DMS79 treated with DMSO at 0.1 percent for 48 hours (cell line): ENCODE measurements around the gene PDE5A.
"Not testable (repeated sequence)": the region's sequence is repeated elsewhere in the genome, so short reads cannot be mapped to it uniquely, and the experiment has no call there.

Experiments used
- DNase-seq: peaks from one replicate; lab custom pipeline; 2025; lab: John Stamatoyannopoulos, UW

Gene PDE5A

DNA sequence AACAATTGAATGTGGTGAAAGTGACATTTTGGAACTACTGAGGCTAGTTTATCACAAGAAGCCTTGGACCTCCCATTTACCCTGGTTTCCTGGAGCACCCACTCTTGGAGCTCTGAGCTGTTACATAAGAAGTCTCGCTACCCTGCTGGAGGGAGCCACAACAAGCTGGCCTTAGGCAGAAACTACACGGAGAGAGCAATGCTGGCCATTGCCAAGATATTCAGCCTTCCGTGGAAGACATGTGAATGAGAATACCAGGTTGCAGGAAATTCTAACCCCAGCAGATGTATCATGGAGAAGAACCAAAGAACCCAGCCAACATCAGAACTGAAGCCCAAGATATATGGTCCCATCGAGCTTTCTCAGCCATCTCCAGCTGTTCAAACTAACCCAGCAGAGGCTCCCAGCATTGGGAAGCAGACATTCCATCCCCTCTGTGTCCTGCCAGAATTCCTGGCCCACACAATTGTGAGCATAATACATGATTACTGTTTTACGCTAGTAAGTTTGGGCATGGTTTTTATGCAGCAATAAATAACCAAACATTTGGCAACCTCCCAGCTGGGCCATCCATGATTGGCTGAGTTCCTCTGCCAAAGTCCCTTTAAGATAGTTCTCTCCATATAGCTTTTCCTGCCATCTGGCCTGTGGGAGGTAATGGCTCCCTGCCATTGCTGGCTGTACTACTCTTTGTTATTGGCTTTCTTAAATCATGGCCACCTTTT is 17.9 kb upstream of the PDE5A start:
- no peak for DNase-seq

DNA sequence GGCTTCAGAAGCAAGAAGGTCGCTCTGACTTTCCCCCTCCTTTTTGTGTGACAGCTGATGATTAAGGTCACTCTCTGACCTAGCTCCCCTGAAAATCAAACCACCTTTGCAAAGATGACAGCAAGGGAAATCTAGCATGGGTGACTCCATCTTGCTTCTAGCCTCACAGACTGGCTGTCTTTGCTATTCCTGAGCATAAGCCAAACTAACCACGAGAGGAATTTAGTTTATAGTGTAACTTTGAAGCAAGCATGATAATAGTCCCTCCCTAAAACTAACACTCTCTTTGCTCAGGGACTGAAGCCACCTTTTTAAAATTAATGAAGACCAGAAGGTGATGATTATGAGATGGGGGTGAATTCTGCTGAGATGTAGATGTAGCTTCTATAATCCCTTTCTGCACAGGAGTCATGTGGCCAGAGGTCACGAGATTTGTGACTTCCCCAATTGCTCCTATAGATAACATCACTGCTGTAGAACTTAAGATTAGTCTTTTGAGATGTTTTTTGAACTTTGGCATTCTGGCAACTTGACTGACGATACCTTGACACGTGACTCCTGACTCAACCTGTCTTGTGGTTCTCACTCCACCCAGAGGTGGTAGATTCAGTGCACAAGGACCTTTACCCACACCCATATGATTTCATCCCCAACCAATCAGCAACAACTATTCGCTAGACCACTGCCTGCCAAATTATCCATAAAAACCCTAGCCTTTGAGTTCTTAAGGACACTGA is 14.9 kb upstream of the PDE5A start:
- no peak for DNase-seq

DNA sequence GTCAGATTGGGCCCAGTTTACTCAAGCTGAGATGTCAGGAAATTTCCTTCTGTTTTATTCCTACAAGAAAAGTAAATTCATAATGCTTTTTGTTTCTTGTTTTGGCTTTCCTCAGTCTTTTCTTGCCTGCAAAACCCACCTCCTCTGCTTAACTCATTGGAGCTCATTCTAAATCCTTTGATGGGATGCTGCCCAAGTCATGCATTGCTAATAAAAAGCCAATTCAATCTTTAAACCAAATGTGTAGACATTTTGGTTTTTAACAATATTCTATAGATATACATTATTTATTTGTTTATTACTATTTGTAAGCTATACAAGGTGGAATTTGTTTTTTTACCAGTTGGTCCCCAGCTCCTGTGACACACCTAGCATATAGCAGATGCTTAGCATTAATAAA is 13.2 kb upstream of the PDE5A start:
- DNase-seq: no peak

DNA sequence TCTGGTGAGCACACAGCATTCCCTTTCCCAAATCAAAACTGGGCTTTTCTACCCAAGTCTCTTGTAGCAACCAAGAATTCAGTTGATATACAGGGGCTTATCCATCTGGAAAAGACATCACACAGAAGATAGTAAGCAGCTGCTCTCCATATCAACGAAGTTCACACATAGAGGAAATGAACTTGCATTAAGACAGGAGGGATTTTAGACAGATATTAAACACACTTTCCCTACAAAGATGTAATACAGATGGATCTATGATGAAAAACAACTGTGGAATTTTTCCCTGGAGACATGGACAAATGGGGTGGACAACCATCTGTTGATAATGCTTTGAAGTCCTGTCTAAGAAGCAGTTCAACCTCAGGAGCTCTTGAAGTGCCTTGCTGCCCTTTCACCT is 9.8 kb upstream of the PDE5A start:
- DNase-seq: no peak

DNA sequence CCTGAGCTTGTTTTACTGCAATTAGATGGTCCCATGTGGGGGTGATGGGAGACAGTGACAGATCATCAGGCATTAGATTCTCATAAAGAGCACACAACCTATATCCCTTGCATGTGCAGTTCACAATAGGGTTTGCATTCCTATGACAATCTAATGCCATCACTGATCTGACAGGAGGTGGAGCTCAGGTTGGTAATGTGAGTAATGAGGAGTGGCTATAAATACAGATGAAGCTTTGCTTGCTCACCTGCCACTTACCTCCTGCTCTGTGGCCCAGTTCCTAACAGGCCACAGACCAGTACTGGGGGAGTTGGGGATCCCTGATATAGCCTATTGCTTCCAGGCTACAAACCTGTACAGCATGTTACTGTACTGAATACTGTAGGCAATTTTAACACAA is 8.2 kb upstream of the PDE5A start:
- not testable (repeated sequence) for DNase-seq

DNA sequence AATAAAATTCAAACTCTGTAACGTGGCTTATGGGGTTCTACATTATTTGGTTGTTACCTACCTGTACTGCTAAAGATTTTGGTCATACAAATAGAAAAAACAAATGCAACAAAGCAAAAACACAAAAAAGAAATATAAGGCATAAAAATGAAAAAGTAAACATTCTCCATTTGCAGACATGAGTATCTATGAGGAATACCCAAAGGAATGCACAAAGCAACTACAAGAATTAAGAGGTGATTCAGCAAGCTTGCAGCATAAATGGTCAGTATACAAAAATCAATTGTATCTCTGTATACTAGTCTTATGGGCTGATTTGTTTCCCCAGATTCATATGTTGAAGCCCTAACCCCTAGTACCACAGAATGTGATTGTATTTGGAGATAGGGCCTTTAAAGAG is 3.6 kb upstream of the PDE5A start:
- DNase-seq: no peak

DNA sequence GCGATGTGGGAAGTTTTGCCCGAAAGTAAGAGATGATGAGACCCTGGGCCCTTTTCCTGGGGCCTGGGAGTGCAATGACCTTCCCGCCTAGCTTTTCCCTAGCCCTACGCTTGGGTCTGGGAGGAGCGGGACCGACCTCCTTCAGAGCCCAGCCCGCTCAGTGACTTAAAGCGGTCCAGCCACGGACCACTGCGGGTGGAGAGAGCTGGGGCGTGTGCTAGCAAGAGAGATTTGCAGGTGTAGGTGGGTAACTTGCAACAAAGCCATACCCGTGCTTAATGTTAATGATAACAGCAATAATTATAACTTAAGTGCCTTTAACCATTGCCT is 503 bp upstream of the PDE5A start:
- DNase-seq: peak; percentile 21

DNA sequence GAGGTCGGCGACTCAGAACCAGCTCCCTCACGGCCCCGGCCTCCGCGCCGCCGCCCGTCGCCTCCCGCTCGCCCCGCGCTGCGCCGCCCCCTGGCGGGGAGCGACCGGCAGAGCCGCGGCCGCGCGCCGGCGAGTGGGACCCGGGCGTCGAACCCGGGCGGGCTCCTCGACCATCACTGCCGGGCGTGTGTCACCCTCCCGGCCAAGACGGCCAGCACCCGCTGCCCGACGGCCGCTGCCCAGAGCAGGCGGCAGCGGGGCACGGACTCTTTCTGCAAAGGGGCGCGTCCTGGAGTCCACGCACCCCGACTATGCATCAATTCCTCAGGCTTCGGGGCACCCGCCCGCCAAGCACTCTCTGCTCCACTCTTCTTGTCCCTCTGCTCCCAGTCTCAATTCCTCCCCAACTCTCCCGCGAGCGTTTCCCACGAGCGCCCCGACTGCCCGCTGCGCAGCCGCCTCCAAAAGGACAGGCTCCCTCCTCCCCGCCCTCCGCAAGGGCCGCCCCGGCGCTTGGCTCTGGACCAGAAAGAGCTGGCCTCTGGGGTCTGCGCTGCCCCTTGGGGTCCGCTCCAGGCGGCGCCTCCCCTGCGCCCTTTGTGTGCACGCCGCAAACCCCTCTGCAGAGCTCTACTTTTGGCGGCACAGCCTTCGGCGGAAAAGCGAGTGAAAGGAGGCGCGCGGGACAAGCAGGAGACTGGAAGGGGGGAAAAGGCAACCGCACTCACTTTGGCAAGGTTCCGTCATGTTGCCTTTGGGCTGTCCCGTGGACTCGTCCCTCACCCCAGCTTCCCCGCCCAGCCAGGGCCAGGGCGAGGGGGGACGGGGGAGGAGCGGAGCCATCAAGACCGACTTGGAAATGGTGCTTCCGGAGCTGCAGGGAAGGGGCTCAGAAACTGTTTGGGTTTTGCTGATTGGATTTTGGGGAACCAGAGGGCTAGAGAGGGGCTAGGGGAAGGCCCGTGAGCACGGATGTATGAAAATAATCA is 1.0 kb downstream of the PDE5A start:
- peak; percentile 4 for DNase-seq

DNA sequence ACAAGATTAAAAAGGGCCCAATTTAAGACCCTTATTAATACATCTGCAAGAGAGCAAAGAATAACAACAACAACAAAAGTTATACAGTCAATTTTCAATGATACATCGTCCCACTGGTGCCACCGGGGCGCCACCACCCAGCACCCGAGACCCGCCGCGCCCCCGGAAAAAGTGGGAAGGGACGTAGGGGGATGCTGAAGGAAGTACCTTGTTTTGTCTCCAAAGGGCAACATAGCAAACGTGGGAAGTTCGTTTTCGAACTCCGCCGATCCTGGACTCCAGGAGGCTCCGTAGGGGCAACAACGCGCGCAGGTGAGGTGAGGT is 1.7 kb downstream of the PDE5A start:
- no peak for DNase-seq

DNA sequence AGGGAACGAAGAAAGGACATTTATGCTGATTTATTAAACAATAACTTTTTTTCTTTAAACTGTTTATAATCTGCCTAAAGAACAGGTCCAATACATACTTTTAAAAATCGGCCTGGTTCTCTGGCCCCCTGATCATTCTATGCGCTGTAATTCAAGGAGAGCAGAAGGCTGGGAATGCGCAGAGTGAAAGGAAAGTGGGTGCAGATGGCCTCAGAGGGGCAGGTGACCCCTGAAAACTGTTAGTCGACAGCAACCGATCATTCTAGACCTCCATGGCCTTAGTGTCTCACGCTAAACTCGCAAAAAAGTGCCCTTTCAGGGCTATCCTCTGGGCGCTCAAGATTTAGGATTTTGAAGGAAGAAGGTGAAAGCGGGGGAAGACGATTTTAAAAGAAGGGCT is 2.2 kb downstream of the PDE5A start:
- no peak for DNase-seq

DNA sequence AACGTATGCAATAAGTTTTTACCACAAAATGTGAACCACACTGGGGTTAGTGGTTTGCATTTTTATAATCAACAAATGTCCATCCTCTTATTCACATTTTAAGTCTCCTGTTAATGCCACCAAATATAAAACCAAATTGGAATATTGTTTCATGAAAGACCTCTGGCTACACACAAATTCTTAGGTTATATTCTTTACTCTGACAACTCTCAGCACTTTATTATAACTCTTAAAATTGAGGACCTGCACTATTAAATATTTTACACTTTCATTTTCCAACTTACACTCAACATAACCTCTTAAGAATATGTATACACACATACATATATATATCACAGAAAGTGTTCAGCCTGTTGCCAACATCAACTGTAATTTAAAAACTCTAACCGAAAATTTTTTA is 2.8 kb downstream of the PDE5A start:
- DNase-seq: no peak

DNA sequence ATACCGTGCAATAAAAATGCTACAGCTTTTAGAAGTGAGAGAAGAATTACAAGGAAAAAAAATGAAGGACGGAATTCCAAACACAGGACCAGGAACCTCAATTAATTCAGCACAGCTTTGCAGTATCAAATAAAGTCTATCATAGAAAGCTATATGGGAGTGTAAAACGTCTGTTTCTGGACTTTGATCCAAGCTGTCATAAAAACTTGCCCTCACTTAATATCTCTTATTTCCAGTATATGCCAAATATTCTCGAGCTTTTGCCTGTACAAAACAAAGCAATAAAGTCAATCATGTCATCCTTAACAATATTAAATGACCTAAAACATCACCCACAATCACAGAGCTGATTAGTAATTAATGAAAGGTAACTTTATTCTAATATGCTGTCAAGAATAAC is 4.2 kb downstream of the PDE5A start:
- no peak for DNase-seq

DNA sequence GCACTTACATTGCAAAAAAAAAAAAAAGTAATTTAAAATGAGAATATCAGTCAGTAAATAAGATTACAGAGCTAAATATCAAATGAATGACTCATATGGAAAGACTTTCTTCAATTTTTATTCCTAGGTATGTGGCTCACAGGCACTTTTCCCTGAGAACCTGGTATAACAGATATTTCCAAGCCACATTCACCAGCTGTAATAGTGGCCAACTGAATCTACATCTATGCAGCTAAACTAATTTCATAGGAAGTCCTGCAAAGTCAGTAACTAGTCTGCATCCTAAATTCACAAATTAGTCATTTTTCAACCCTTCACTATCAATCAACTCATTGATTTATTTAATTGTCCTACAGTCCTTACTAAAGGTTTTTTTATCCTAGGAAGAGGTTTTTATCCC is 5.6 kb downstream of the PDE5A start:
- no peak for DNase-seq

DNA sequence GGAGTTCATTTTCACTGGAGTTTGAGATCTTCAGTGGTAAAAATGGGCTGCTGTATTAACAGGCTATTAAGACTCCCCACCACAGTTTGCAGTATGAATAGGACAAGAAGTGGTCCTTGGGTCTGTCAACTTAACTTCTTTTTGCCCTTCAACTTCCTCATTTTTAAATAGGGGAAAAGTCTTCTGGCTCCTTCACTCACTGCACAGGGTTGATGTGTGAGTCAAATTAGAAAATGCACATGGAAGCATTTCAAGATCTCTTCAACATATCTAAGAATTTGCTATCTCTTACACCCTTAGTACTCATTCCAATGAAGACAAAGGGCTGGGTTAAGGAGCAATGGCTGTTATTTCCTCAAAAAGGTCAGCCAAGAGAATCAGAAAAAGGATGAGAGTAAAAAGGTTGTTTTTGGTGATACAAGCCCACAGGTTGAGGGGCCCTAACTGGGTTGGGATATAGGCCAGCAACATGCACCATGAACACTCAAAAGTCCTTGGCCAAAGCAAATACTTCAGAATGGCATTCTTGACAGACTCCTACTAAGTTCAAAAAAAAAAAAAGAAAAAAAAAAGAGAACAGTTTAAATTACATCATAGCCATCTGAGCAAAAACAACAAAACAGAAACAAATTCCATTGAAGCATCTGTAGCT is 13.4 kb downstream of the PDE5A start:
- DNase-seq: no peak

DNA sequence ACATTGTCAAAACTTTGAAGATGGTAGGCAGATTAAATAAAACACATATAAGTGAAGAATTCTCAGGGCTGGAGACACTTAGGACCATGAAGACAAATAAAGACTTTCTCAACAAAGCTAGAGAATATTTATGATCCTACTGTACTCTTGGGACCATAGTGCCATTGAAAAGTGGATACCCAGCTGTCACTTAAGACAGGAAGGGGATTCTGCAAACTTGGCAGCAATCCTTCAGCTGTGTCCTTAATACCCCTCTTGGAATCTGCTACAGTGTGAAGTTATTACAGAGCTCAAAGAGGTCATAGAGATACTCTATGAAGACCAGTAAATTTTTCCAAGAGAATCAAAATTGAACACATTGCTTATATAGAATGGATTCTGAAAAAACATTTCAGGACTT is 24.3 kb downstream of the PDE5A start:
- DNase-seq: no peak

DNA sequence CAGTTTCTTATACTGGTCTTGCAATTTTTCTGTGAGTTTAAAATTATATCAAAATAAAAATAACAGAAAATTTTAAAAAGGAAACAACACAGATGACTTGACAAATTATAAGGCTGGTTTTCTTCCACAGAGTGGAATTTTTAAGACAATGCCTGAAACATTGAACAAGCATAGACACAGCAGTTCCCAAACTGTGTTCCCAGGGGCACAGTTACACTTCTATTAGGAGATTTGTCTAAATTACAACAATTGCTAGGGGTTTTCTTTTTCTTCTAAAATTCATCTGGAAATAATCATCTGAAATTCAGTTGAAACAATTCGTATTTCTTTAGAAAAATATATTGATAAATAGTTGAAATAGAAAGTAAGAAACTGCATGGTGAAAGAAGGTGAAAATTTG is 26.2 kb downstream of the PDE5A start:
- DNase-seq: no peak

DNA sequence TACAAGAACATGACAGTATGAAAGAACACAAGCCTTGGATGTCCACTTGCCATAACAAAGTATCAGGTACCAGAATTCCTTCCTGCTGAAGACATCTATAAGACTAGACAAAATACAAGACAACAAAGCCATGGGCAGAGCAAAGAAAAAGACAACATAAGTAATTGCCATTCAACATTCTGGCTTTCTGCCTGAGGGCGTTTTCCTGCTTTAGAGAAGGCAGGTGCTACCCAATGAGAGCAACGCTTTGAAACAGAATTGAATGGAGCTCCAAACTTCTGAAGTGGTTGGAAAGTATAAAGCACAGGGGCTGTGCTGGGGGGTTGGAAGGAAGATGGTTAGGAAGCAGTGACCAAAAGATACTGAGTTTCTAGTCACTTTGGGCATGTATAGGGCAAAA is 30.1 kb downstream of the PDE5A start:
- DNase-seq: no peak

DNA sequence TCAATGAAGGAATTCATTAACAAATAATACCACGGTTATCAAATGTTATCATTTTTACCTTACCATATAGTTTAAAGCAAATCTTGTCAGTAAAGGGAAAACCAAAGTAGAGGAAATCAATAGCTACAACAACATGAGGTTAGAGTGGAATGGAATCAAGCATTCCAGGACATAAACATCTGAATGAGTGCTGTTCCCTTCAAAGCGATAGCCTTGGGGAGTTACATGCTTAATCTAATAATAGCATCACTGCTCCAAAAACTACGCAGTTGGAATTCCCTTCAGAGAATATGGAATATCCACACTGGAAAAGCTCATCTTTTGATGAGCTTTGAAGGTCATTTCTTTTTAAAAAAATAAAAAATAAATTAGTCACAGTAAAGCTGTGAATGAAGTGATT is 31.2 kb downstream of the PDE5A start:
- no peak for DNase-seq

DNA sequence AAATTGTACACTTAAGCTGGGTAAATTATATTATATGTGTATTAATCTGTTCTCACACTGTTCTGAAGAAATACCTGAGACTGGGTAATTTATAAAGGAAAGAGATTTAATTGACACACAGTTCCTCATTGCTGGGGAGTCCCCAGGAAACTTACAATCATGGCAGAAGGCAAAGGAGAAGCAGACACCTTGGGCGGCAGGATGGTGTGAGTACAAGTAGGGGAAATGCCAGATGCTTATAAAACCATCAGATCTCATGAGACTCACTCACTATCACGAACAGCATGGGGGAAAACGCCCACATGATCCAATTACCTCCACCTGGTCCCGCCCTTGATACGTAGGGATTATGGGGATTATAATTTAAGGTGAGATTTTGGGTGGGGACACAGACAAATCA is 34.9 kb downstream of the PDE5A start:
- DNase-seq: no peak

DNA sequence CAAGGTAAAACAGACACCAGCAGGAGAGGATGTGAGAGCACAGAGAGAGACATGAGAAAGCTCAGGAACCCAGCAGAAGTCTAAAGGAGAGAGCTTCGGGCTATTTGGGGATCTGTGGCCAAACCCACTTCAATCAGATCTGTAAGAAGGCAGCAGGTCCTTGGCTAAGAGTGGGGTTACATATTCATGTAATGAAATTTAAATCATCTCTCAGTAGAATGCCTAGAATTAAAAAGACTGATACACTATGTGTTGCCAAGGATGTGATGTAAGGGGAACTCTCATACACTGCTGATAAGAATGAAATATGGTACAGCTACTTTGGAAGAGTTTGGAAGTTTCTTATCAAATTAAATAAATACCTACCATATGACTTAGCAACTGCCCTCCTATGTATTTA is 35.8 kb downstream of the PDE5A start:
- DNase-seq: no peak

DNA sequence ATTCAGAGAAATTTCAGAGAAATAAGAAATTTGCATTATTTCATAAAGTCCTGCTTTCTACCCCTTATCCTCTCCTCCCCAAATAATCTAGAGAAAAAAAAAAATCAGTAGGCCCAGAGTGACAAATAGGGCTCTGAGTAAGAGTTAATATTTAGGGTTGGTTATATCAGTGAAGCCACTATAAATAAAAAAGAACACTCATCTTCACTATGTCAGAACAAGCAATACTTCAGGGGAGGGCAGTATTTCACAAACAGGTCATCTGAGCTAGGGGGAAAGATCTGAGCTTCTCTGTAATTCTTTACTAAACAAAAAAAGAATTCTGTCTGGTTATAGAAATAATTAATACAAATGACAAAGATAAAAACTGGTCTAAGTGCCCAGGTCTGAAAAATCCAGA is 39.4 kb downstream of the PDE5A start:
- no peak for DNase-seq

DNA sequence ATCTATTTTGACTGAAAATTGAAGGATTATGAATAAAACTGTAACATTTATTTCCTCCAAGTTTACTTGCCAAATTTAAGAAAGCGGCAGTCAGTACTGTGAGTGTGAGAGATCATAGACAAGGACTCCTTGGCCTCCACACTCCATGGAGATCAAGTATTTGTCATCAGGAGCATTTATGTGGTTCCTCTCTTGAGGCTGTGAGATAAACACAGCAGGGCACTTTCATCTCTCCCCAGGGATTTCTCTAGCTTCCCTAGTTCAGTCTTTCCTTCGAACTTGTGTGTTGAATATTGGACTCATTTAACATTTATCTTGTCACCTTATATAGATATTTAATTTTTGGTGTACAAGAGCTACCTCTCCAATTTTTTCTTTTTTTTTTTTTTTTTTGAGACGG is 40.8 kb downstream of the PDE5A start:
- peak; percentile 21 for DNase-seq

DNA sequence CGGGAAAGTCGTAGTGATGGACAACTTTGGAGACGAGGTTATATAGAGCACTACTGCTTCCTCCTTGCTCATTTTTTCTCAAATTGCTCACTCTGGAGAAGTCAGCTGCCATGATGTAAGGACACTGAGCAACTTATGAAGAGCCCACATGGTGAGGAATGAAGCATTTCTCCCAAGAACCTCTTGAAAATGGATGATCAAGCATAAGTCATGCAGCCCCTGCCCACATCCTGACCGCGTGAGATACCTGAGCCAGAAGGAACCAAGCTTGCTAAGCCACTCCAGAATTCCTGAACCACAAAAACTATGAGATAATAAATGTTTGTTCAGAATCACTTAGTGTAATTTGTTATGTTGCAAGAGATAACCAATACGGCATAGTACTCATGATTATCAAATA is 42.8 kb downstream of the PDE5A start:
- DNase-seq: peak; percentile 5
